Pancreas (tissue), 10 donors: ENCODE data around the gene CD247. TPM values are rescaled to one million over a fixed set of nuclear protein-coding genes. Genes with fewer than 3 reads are reported as not detected.

ENCODE experiments used
- ATAC-seq, 4 donors: fragments of 200-7000 bp; cut with Tn5 transposase; one replicate each; pipeline versions ENCODE4 v1.8.0 to v1.9.1; 2020; ENCODE audit warnings: mild to moderate bottlenecking in 4 of 4, moderate library complexity in 4 of 4
- DNase-seq, 6 donors: peaks; one replicate each; pipeline ENCODE4 v3.0.0-alpha.2; 2020
- FAIRE-seq: peaks from 2 replicates; lab custom pipeline; 2012; peaks lifted over from hg19 to GRCh38; lab: Jason Lieb, UNC
- H3K27ac ChIP-seq, 4 donors: fragments of 200-600 bp; sonication (generic); 1 replicate in 3 of 4; 2 replicates in 1 of 4; pipeline versions ENCODE4 v1.5.0 to v1.8.0; 2020
- H3K27me3 ChIP-seq, 4 donors: fragments of 200-600 bp; one replicate each; pipeline ENCODE4 v1.8.0; 2021
- H3K36me3 ChIP-seq, 3 donors: fragments of 200-600 bp; sonication (generic) in 1 of 3; one replicate each; pipeline versions ENCODE4 v1.5.0 to v1.8.0; 2020 to 2021
- H3K4me1 ChIP-seq, 3 donors: fragments of 200-600 bp; one replicate each; pipeline ENCODE4 v1.8.0; 2021
- H3K4me3 ChIP-seq, 4 donors: fragments of 200-600 bp; sonication (generic) in 2 of 4; one replicate each; pipeline versions ENCODE4 v1.5.0 to v1.8.0; 2020 to 2021
- H3K9me3 ChIP-seq, 4 donors: fragments of 200-600 bp; one replicate each; pipeline ENCODE4 v1.8.0; 2021
- CTCF ChIP-seq, 4 donors: fragments of 200-600 bp; sonication (generic) in 3 of 4; IDR thresholded peaks; one replicate each; pipeline versions ENCODE4 v1.5.0 to v1.8.0; 2021; ENCODE audit warnings: antibody characterized with exemption in 4 of 4
- WGBS, 2 donors: extraction: QIAGEN DNeasy Blood & Tissue Kit; methylation state at CpG; one replicate each; pipeline ENCODE4 v1.1.7; 2013; 5-methylcytosine and 5-hydroxymethylcytosine counted together
- intact Hi-C, 3 donors: fragments of 100-400 bp; cut with DNase I; formaldehyde crosslinking; loops; one replicate each; pipeline versions ENCODE4 v1.11.1 to v1.14.2; 2022
- polyA plus RNA-seq, 2 donors: library from polyadenylated mRNA; stranded (reverse); fragments of 200-250 nt; gene quantifications; one replicate each; pipeline ENCODE4 v1.2.3, GENCODE V29; 2013
- total RNA-seq, 6 donors: library from RNA; stranded (reverse); fragmentation: NEBNext Ultra II Directional in 4 of 6; extraction: Animal tissue kit (Norgen Biotek cat#: 25700) in 4 of 6; gene quantifications; one replicate each; pipeline versions ENCODE4 v1.2.1 to v1.2.4, GENCODE V29; 2021 to 2023
- donor health status: healthy with polysubstance abuse.
- donor health status: DM: no; HTN: no; CAD: no; lungs with moderate emphysema.
- donor health status: DM: no; HTN: no; CAD: no.
- donor health status: control.
- donor health status: control.
- donor health status: Bipolar disorder and iron deficiency.
- donor health status: DM: yes; HTN: yes; CAD: no.
- donor health status: DM: no; HTN: no; CAD: no.
- donor health status: DM: no; HTN: no; CAD: no.
- donor health status: DM: yes; HTN: yes; CAD: no.

CD247 gene
- total and polyA plus RNA-seq, 8 donors = 0.14 to 0.95 (median 0.56) TPM; not detected in 1

GRCh38 chr1:167452483-167452882, 65.8 kb downstream of the CD247 start:
- ATAC-seq (no peak), FAIRE-seq (no peak), DNase-seq (no peak)
- H3K27me3 ChIP-seq = no peaks in the 10 kb centered on the region
- 84 to 89% methylated on average over 8 of the region's 8 CpGs for WGBS, 2 donors
- no peak overlapping the region for H3K27ac ChIP-seq
- H3K9me3 ChIP-seq = no peaks in the 10 kb centered on the region
- H3K4me1 ChIP-seq = peaks cover 0 to 5% (median 0%) of the 10 kb centered on the region in 3 donors
- intact Hi-C loops = no loop called here
- H3K36me3 ChIP-seq = no peaks in the 10 kb centered on the region
- H3K4me3 ChIP-seq = no peak overlapping the region
- no peak for TF ChIP-seq CTCF (IDR thresholded peaks at IDR 0.05)

GRCh38 chr1:167450843-167451242, 67.5 kb downstream of the CD247 start:
- ATAC-seq = no peak
- peaks cover 0 to 5% (median 0%) of the 10 kb centered on the region in 3 donors for H3K4me1 ChIP-seq
- 87 to 91% methylated on average over 5 of the region's 5 CpGs for WGBS, 2 donors
- H3K9me3 ChIP-seq = no peaks in the 10 kb centered on the region
- H3K4me3 ChIP-seq = no peak overlapping the region
- no peak for DNase-seq
- no peaks in the 10 kb centered on the region for H3K36me3 ChIP-seq
- FAIRE-seq = no peak
- H3K27me3 ChIP-seq = no peaks in the 10 kb centered on the region
- no peak for TF ChIP-seq CTCF (IDR thresholded peaks at IDR 0.05)
- H3K27ac ChIP-seq = no peak overlapping the region
- intact Hi-C loops = no loop called here

- Histone ChIP-seq H3K4me1 (no peaks in the 10 kb centered on the region), H3K4me3 (no peak overlapping the region), H3K9me3 (no peaks in the 10 kb centered on the region), H3K27me3 (no peaks in the 10 kb centered on the region), H3K36me3 (no peaks in the 10 kb centered on the region), H3K27ac (peak overlapping the region in 1 of 4 donors; percentile 11)
- DNase-seq (peak in 3 of 6 donors; percentile 16 to 37 (median 31)), FAIRE-seq (no peak), ATAC-seq (peak; percentile 80 to 83 (median 82))
- intact Hi-C loops = loop anchor here in 1 of 3 donors (10.0 kb wide), 1 partner anchor 383 kb away; no protein-coding TSS in a partner anchor
- WGBS, 2 donors = 45 to 48% methylated on average over 10 of the region's 10 CpGs
- TF ChIP-seq CTCF (IDR thresholded peaks at IDR 0.05) = no peak
These were observed 70.7 kb downstream of the CD247 start for GRCh38 chr1:167447521-167448136.

GRCh38 chr1:167446966-167447365, 71.4 kb downstream of the CD247 start:
- FAIRE-seq (no peak), DNase-seq (no peak), ATAC-seq (no peak)
- no peak for TF ChIP-seq CTCF (IDR thresholded peaks at IDR 0.05)
- Histone ChIP-seq H3K9me3 (no peaks in the 10 kb centered on the region), H3K27ac (peak overlapping the region in 1 of 4 donors; percentile 11), H3K36me3 (no peaks in the 10 kb centered on the region), H3K4me3 (no peak overlapping the region), H3K4me1 (no peaks in the 10 kb centered on the region), H3K27me3 (no peaks in the 10 kb centered on the region)
- intact Hi-C loops = loop anchor here in 1 of 3 donors (10.0 kb wide), 1 partner anchor 382 kb away; no protein-coding TSS in a partner anchor
- 53 to 68% methylated on average over 3 of the region's 3 CpGs for whole genome bisulfite sequencing, 2 donors

GRCh38 chr1:167443757-167444156, 74.6 kb downstream of the CD247 start:
- no peak for ATAC-seq
- Histone ChIP-seq H3K9me3 (no peaks in the 10 kb centered on the region), H3K27ac (no peak overlapping the region), H3K4me1 (peaks cover 0 to 5% (median 0%) of the 10 kb centered on the region in 3 donors), H3K36me3 (no peaks in the 10 kb centered on the region), H3K4me3 (no peak overlapping the region), H3K27me3 (no peaks in the 10 kb centered on the region)
- intact Hi-C loops = loop anchor here (5.0 to 10.0 kb wide), 4 partner anchors 41 to 379 kb away; no protein-coding TSS in a partner anchor
- no peak for FAIRE-seq
- DNase-seq = no peak
- 77 to 81% methylated on average over 5 of the region's 5 CpGs for WGBS, 2 donors
- no peak for TF ChIP-seq CTCF (IDR thresholded peaks at IDR 0.05)
